Measurements from ENCODE around the gene TIGD6. TPM values are rescaled to one million over a fixed set of nuclear protein-coding genes. Genes with fewer than 3 reads are reported as not detected.

TIGD6 gene
- total and polyA plus RNA-seq, 2 donors (not counting 3 experiments of a cell fraction or from before 2014, with no cell fraction given): 3.6 to 5.4 TPM

GRCh38 chr5:149969181-149969930 is 31.1 kb downstream of the TIGD6 start:
- no peaks in the 10 kb centered on the region for H4K20me1 ChIP-seq (replicated peaks; ENCODE audit: control insufficient read depth, extremely low read depth, insufficient read depth, low read length)
- H3K27ac ChIP-seq (ENCODE audit: insufficient read depth, low read depth, low read length): no peak overlapping the region
- ChIA-PET CTCF (interaction anchor here (0.9 to 13.6 kb wide), 3 partner anchors 23 to 135 kb away, joined by 3 to 149 read pairs (median 7); no protein-coding TSS in a partner anchor), POLR2A (interaction anchor here (1.0 kb wide), 1 partner anchor 31 kb away, joined by 3 read pairs; the partner anchor contains the start of genes HMGXB3 and TIGD6)
- H3K9me3 ChIP-seq (replicated peaks; ENCODE audit: control insufficient read depth, insufficient read depth, low read length): no peaks in the 10 kb centered on the region
- TF ChIP-seq MYC (IDR thresholded peaks at IDR 0.05; ENCODE audit: low read depth, low read length) (no peak), EZH2 (IDR thresholded peaks at IDR 0.05; ENCODE audit: borderline replicate concordance, low read depth, low read length, severe bottlenecking) (no peak), POLR2AphosphoS5 (IDR thresholded peaks at IDR 0.05; ENCODE audit: insufficient read depth, low read depth, low read length) (no peak), POLR2A (IDR thresholded peaks at IDR 0.05; ENCODE audit: low read depth, low read length) (no peak), CTCF (IDR thresholded peaks at IDR 0.05; ENCODE audit: extremely low read depth in 1 of 2, insufficient read depth in 1 of 2, low read depth in 1 of 2, low read length in 2 of 2) (no peak), GATA2 (IDR thresholded peaks at IDR 0.05; ENCODE audit: insufficient read depth, insufficient read length, low read depth, low read length) (no peak), FOS (IDR thresholded peaks at IDR 0.05; ENCODE audit: borderline replicate concordance, insufficient read depth, low read length) (no peak), JUN (IDR thresholded peaks at IDR 0.05; ENCODE audit: borderline replicate concordance, insufficient read depth, insufficient read length, low read depth) (no peak)
- TF ChIP-seq, protein P1, sequence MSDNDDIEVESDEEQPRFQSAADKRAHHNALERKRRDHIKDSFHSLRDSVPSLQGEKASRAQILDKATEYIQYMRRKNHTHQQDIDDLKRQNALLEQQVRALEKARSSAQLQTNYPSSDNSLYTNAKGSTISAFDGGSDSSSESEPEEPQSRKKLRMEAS (IDR thresholded peaks at IDR 0.05; ENCODE audit: insufficient read depth, insufficient read length): no peak
- H3K4me1 ChIP-seq (ENCODE audit: control insufficient read depth, extremely low read depth, insufficient read depth, low read length): no peaks in the 10 kb centered on the region
- BruUV-seq (replicated peaks): no TSS peak
- no peak overlapping the region for H3K9ac ChIP-seq (replicated peaks; ENCODE audit: extremely low read depth, insufficient read depth, low read length)
- FAIRE-seq (no peak), DNase-seq (ENCODE audit: low read depth, low spot score) (no peak)
- no peaks in the 10 kb centered on the region for H3K36me3 ChIP-seq (ENCODE audit: control insufficient read depth in 2 of 2, extremely low read depth in 1 of 2, insufficient read depth in 2 of 2, low read length in 2 of 2)
- no peak overlapping the region for H2AFZ ChIP-seq (ENCODE audit: low read depth, low read length)
- dilution Hi-C loops (cut with MboI; ENCODE audit: extremely low pct_ligation_motif_present, low sequenced_read_pairs): no loop called here
- H3K9me1 ChIP-seq (replicated peaks; ENCODE audit: control insufficient read depth, extremely low read depth, insufficient read depth, low read length): no peaks in the 10 kb centered on the region
- H3K4me2 ChIP-seq (ENCODE audit: insufficient read depth, low read length): no peak overlapping the region
- no peaks in the 10 kb centered on the region for H3K79me2 ChIP-seq (ENCODE audit: control insufficient read depth, insufficient read depth, low read length)
- H3K27me3 ChIP-seq (ENCODE audit: control insufficient read depth in 2 of 2, insufficient read depth in 2 of 2, low read length in 2 of 2): no peaks in the 10 kb centered on the region
- intact Hi-C loops (cut with micrococcal nuclease): no loop called here
- no peak overlapping the region for H3K4me3 ChIP-seq (replicated peaks in 1 of 3; ENCODE audit: insufficient read depth in 1 of 3, low read depth in 1 of 3, low read length in 3 of 3)
